HEK293 (cell line): Measurements from ENCODE around the gene CCM2.

Experiments used
- BCL11A ChIP-seq: fragments of 450-650 bp; formaldehyde crosslinking; IDR thresholded peaks from 2 replicates; pipeline ENCODE4 v1.5.1; 2016; ENCODE audit warnings: low read depth, missing biosample characterization, missing genetic modification characterization
- GFI1B ChIP-seq: fragments of 450-650 bp; formaldehyde crosslinking; IDR thresholded peaks from 2 replicates; pipeline ENCODE4 v1.5.1; 2016; ENCODE audit warnings: missing biosample characterization, missing genetic modification characterization
- GLI2 ChIP-seq: fragments of 450-650 bp; formaldehyde crosslinking; IDR thresholded peaks from 2 replicates; pipeline ENCODE4; 2017; ENCODE audit warnings: missing biosample characterization, missing genetic modification characterization, low read depth, borderline replicate concordance
- HOXA7 ChIP-seq: sonication (generic); formaldehyde crosslinking; IDR thresholded peaks from 2 replicates; pipeline ENCODE4 v1.8.1; 2022; ENCODE audit warnings: missing genetic modification reagents, borderline replicate concordance
- IKZF3 ChIP-seq: fragments of 450-650 bp; IDR thresholded peaks from 2 replicates; pipeline ENCODE4 v1.5.0; 2018; ENCODE audit warnings: missing biosample characterization, mild to moderate bottlenecking, missing genetic modification characterization, moderate library complexity
- KLF8 ChIP-seq: fragments of 450-650 bp; formaldehyde crosslinking; IDR thresholded peaks from 2 replicates; pipeline ENCODE4 v1.5.1; 2016; ENCODE audit warnings: missing biosample characterization, missing genetic modification characterization
- MYNN ChIP-seq: fragments of 450-650 bp; formaldehyde crosslinking; IDR thresholded peaks from 2 replicates; pipeline ENCODE4 v1.5.1; 2016; ENCODE audit warnings: missing biosample characterization, missing genetic modification characterization, borderline replicate concordance
- PRDM1 ChIP-seq: fragments of 450-650 bp; formaldehyde crosslinking; IDR thresholded peaks from 2 replicates; pipeline ENCODE4; 2016; ENCODE audit warnings: missing biosample characterization, missing genetic modification characterization
- REPIN1 ChIP-seq: fragments of 450-650 bp; formaldehyde crosslinking; IDR thresholded peaks from 2 replicates; pipeline ENCODE4 v1.5.1; 2017; ENCODE audit warnings: missing biosample characterization, missing genetic modification characterization, low read depth
- WT1 ChIP-seq: fragments of 450-650 bp; formaldehyde crosslinking; IDR thresholded peaks from 2 replicates; pipeline ENCODE4 v1.5.1; 2016; ENCODE audit warnings: missing biosample characterization, missing genetic modification characterization
- ZBTB11 ChIP-seq: fragments of 450-650 bp; formaldehyde crosslinking; conservative IDR thresholded peaks from 2 replicates; pipeline ENCODE4 v1.5.1; 2016; ENCODE audit warnings: low read depth, missing biosample characterization, missing genetic modification characterization
- ZBTB20 ChIP-seq: fragments of 450-650 bp; formaldehyde crosslinking; IDR thresholded peaks from 2 replicates; pipeline ENCODE4 v1.5.1; 2016; ENCODE audit warnings: missing biosample characterization, missing genetic modification characterization
- ZBTB26 ChIP-seq: fragments of 450-650 bp; formaldehyde crosslinking; optimal IDR thresholded peaks from 2 replicates; pipeline ENCODE3; 2016; ENCODE audit warnings: missing biosample characterization, mild to moderate bottlenecking, missing genetic modification characterization
- ZBTB7A ChIP-seq: fragments of 450-650 bp; formaldehyde crosslinking; IDR thresholded peaks from 2 replicates; pipeline ENCODE4 v1.5.1; 2016; ENCODE audit warnings: low read depth, missing biosample characterization, missing genetic modification characterization
- ZNF114 ChIP-seq: fragments of 450-650 bp; formaldehyde crosslinking; IDR thresholded peaks from 2 replicates; pipeline ENCODE4 v1.5.0; 2017; ENCODE audit warnings: missing biosample characterization, missing genetic modification characterization
- ZNF132 ChIP-seq: fragments of 450-650 bp; formaldehyde crosslinking; IDR thresholded peaks from 2 replicates; pipeline ENCODE4 v1.5.1; 2017; ENCODE audit warnings: missing biosample characterization, missing genetic modification characterization, borderline replicate concordance
- ZNF138 ChIP-seq: fragments of 450-650 bp; formaldehyde crosslinking; IDR thresholded peaks from 2 replicates; pipeline ENCODE4 v1.5.1; 2016; ENCODE audit warnings: missing biosample characterization, missing genetic modification characterization, borderline replicate concordance
- ZNF223 ChIP-seq: fragments of 450-650 bp; formaldehyde crosslinking; IDR thresholded peaks from 2 replicates; pipeline ENCODE4 v1.5.1; 2016; ENCODE audit warnings: missing biosample characterization, missing genetic modification characterization
- ZNF292 ChIP-seq: fragments of 450-650 bp; formaldehyde crosslinking; IDR thresholded peaks from 2 replicates; pipeline ENCODE4 v1.5.1; 2016; ENCODE audit warnings: low read depth, missing biosample characterization, missing genetic modification characterization, borderline replicate concordance
- ZNF398 ChIP-seq: fragments of 450-650 bp; formaldehyde crosslinking; IDR thresholded peaks from 2 replicates; pipeline ENCODE4 v1.5.1; 2017; ENCODE audit warnings: missing biosample characterization, missing genetic modification characterization
- ZNF426 ChIP-seq: fragments of 450-650 bp; formaldehyde crosslinking; IDR thresholded peaks from 2 replicates; pipeline ENCODE4 v1.5.1; 2017; ENCODE audit warnings: missing biosample characterization, missing genetic modification characterization, mild to moderate bottlenecking, inconsistent platforms, moderate library complexity
- ZNF473 ChIP-seq: fragments of 450-650 bp; formaldehyde crosslinking; IDR thresholded peaks from 2 replicates; pipeline ENCODE4 v1.5.1; 2017; ENCODE audit warnings: missing biosample characterization, missing genetic modification characterization
- ZNF626 ChIP-seq: fragments of 450-650 bp; sonication (Bioruptor Pico); formaldehyde crosslinking; IDR thresholded peaks from 2 replicates; pipeline ENCODE4 v1.5.1; 2018; ENCODE audit warnings: missing biosample characterization, missing genetic modification characterization, inconsistent platforms
- ZNF660 ChIP-seq: fragments of 450-650 bp; IDR thresholded peaks from 2 replicates; pipeline ENCODE4 v1.5.1; 2018; ENCODE audit warnings: missing biosample characterization, mild to moderate bottlenecking, missing genetic modification characterization
- ZNF677 ChIP-seq: fragments of 450-650 bp; IDR thresholded peaks from 2 replicates; pipeline ENCODE4 v1.5.0; 2018; ENCODE audit warnings: missing biosample characterization, mild to moderate bottlenecking, missing genetic modification characterization, moderate library complexity
- ZNF777 ChIP-seq: fragments of 450-650 bp; formaldehyde crosslinking; IDR thresholded peaks from 2 replicates; pipeline ENCODE4 v1.5.1; 2017; ENCODE audit warnings: missing biosample characterization, missing genetic modification characterization, borderline replicate concordance
- ZNF791 ChIP-seq: fragments of 450-650 bp; formaldehyde crosslinking; IDR thresholded peaks from 2 replicates; pipeline ENCODE4 v1.5.1; 2016; ENCODE audit warnings: missing biosample characterization, missing genetic modification characterization
- ZNF830 ChIP-seq: fragments of 450-650 bp; IDR thresholded peaks from 2 replicates; pipeline ENCODE4 v1.5.0; 2018; ENCODE audit warnings: missing biosample characterization, missing genetic modification characterization, low read depth, mild to moderate bottlenecking, moderate library complexity
- ZNF837 ChIP-seq: fragments of 450-650 bp; formaldehyde crosslinking; IDR thresholded peaks from 2 replicates; pipeline ENCODE4 v1.5.1; 2016; ENCODE audit warnings: missing biosample characterization, missing genetic modification characterization
- ZNF843 ChIP-seq: fragments of 450-650 bp; formaldehyde crosslinking; IDR thresholded peaks from 2 replicates; pipeline ENCODE4 v1.5.1; 2016; ENCODE audit warnings: missing biosample characterization, missing genetic modification characterization
- ZXDB ChIP-seq: fragments of 450-650 bp; formaldehyde crosslinking; IDR thresholded peaks from 2 replicates; pipeline ENCODE4 v1.5.1; 2016; ENCODE audit warnings: missing biosample characterization, missing genetic modification characterization
- TF ChIP-seq, protein P1 (sequence below): fragments of 450-650 bp; formaldehyde crosslinking; IDR thresholded peaks from 2 replicates; pipeline ENCODE4 v1.5.1; 2016; ENCODE audit warnings: missing biosample characterization, missing genetic modification characterization

The CCM2 gene

GRCh38 chr7:44986218-44987053 lies 13.6 kb upstream of the CCM2 start (continued):
- TF ChIP-seq ZBTB7A (no peak), ZNF138 (tag by site-specific recombination) (no peak), ZNF830 (no peak), KLF8 (peak; percentile 89), ZNF626 (tag by site-specific recombination) (no peak), ZNF843 (peak; percentile 56; the same call in 1 of the 2 replicates), ZBTB11 (tag by site-specific recombination) (peak; percentile 85), HOXA7 (no peak), ZNF777 (tag by site-specific recombination) (no peak; the same call in 1 of the 2 replicates), ZBTB26 (tag by site-specific recombination) (peak; percentile 91), ZXDB (tag by site-specific recombination) (peak; percentile 86), MYNN (no peak), ZNF114 (tag by site-specific recombination) (no peak), ZNF660 (tag by site-specific recombination) (peak; percentile 71; the same call in 1 of the 2 replicates), PRDM1 (tag by site-specific recombination) (no peak), ZNF473 (tag by site-specific recombination) (no peak), ZNF132 (tag by site-specific recombination) (no peak), WT1 (tag by site-specific recombination) (peak; percentile 24; the same call in 1 of the 2 replicates), ZNF837 (tag by site-specific recombination) (0 out of 2 replicates have a peak, but pooled peaks have one; percentile 57), ZNF223 (tag by site-specific recombination) (0 out of 2 replicates have a peak, but pooled peaks have one; percentile 8), ZNF292 (tag by site-specific recombination) (no peak), REPIN1 (tag by site-specific recombination) (no peak), ZBTB20 (tag by site-specific recombination) (peak; percentile 21; the same call in 1 of the 2 replicates), ZNF426 (no peak), GFI1B (tag by site-specific recombination) (no peak), ZNF398 (no peak; the same call in 1 of the 2 replicates), ZNF677 (tag by site-specific recombination) (no peak), ZNF791 (tag by site-specific recombination) (no peak), GLI2 (tag by site-specific recombination) (no peak), BCL11A (tag by site-specific recombination) (0 out of 2 replicates have a peak, but pooled peaks have one; percentile 27), IKZF3 (tag by site-specific recombination) (peak; percentile 70)
- TF ChIP-seq, protein P1, sequence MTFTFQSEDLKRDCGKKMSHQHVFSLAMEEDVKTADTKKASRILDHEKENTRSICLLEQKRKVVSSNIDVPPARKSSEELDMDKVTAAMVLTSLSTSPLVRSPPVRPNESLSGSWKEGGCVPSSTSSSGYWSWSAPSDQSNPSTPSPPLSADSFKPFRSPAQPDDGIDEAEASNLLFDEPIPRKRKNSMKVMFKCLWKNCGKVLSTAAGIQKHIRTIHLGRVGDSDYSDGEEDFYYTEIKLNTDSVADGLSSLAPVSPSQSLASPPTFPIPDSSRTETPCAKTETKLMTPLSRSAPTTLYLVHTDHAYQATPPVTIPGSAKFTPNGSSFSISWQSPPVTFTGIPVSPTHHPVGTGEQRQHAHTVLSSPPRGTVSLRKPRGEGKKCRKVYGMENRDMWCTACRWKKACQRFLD (tag by site-specific recombination) = no peak
